MM.1S (cell line): ENCODE results near the gene DLGAP3.

Experiments used
- EZH2 ChIP-seq: fragments of 300-600 bp; sonication (generic); optimal IDR thresholded peaks from 2 replicates; pipeline ENCODE3; 2017; ENCODE audit warnings: low read depth, mild to moderate bottlenecking, antibody characterized with exemption, low read length, mixed read lengths
- EZH2phosphoT487 ChIP-seq: fragments of 300-600 bp; sonication (generic); IDR thresholded peaks from 2 replicates; pipeline ENCODE4 v1.6.1; 2018; ENCODE audit warnings: antibody characterized with exemption, low read length
- TF ChIP-seq, protein P1 (sequence below): fragments of 300-600 bp; sonication (generic); IDR thresholded peaks from 2 replicates; pipeline ENCODE4 v1.5.1; 2016; ENCODE audit warnings: antibody characterized with exemption, low read length, mixed read lengths

DNA sequence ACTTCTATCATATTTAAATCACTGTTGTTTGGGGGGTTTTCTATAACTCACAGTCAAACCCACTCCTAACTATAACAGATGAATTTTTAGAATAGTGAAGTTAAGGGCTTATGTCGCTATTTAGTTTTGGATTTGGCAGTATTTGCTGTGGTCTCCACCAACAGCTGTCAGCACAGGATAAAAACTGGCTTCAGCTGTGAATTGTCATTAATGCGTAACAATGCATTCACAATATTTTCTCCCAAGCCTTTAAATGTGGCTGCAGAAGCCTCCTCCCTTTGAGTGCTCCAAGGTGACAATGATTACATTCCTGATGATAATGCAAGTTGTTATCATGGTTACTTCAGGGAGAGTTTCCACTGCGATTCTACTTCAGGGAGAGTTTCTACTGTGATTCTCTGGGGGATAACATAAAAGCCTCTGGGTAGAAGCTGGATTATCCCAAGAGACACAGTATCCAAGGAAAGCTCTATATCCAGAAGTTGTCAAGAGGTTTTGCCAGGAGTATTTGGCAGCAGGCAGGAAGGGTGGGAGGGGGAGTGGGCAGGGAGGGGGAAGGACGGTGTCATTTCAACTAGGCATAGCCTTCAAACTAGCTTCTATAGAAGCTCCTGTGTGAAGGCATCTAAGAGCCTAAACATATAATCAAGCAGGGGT is 55.0 kb downstream of the DLGAP3 start:
- TF ChIP-seq, protein P1, sequence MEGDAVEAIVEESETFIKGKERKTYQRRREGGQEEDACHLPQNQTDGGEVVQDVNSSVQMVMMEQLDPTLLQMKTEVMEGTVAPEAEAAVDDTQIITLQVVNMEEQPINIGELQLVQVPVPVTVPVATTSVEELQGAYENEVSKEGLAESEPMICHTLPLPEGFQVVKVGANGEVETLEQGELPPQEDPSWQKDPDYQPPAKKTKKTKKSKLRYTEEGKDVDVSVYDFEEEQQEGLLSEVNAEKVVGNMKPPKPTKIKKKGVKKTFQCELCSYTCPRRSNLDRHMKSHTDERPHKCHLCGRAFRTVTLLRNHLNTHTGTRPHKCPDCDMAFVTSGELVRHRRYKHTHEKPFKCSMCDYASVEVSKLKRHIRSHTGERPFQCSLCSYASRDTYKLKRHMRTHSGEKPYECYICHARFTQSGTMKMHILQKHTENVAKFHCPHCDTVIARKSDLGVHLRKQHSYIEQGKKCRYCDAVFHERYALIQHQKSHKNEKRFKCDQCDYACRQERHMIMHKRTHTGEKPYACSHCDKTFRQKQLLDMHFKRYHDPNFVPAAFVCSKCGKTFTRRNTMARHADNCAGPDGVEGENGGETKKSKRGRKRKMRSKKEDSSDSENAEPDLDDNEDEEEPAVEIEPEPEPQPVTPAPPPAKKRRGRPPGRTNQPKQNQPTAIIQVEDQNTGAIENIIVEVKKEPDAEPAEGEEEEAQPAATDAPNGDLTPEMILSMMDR: no peak
- no peak for TF ChIP-seq EZH2phosphoT487
- no peak for TF ChIP-seq EZH2
